Stimulated activated CD8-positive, alpha-beta memory T cell treated with anti-CD3 and anti-CD28 coated beads, Interleukin-2, amount 100 ng/mL, for 48 hours (primary cell): ENCODE measurements around the gene AP1M1.
"Not testable (repeated sequence)": the region's sequence is repeated elsewhere in the genome, so short reads cannot be mapped to it uniquely, and the experiment has no call there.

Source experiments
- DNase-seq, 2 donors: peaks; one replicate each; pipeline ENCODE4 v3.0.0-alpha.2; 2020; ENCODE audit warnings: low read depth in 2 of 2

AP1M1 gene

DNA sequence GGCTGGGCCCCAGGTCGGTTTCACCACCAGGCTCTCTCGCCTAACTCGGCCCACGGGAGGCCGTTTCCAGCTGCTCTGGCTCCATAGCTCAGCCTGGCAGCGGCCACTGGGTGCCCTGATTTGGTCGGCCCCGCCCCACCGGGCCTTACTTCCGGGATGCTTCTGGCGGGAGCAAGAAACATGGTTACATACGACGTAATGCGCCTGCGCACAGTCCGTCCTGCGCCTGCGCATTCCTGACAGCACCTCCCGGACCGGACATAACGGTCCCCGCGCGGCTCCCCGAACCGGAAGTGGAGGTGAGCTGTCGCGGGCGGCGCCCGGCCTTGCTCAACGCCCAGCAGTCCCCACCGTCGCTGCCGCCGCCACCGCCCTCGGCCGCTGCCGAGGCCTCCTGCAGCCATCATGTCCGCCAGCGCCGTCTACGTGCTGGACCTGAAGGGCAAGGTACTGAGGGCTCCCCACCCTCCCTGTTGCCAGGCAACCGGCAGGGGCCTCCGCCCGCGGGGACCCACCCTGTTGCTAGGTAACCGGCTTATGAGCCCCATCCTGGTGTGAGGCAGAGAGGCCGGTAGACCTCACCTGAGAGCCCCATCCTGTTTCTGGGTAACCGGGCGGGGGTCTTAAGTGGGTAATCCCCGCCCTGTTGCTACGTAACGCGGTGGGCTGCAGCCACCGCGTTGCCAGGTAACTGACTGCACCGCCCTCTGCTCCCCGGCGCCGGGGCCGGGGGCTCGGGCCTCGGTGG is at the start of gene AP1M1:
AP1M1 (plus strand) TSS at position 290 of the 748 bp plus-strand sequence; CDS start at position 406, 116 bp downstream.
- peak; percentile 98 to 99 for DNase-seq

DNA sequence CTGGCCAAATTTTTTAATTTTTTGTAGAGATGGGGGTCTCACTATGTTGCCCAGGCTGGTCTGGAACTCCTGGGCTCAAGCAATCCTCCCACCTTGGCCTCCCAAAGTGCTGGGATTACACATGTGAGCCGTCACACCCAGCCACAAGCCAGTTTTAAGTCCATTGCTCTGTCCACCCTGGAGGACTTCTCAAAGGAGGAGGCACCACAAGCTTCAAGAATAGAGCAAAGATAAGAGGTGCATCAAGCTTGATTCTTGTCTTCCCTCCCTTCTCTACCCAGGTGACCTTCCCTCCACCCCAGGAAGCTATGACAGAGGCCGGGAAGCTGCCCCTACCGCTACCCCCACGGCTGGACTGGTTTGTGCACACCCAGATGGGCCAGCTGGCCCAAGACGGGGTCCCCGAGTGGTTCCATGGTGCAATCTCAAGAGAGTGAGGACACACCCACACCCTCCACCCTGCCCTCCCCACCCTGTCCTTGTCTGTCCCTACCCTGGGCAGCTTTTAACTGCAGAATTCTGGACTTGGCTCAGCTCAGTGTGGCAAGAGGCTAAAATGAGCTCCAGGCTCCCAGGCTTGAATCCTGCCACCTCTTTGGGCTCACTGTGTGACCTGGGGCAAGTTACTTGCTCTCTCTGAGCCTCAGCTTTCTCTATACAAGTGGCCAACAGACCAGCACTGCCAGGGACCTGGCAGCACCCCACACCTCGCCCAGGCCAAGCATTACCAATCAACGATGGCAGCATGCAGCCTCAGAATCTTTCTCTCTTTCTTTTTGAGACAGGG is 49.1 kb upstream of the AP1M1 start:
- no peak for DNase-seq

DNA sequence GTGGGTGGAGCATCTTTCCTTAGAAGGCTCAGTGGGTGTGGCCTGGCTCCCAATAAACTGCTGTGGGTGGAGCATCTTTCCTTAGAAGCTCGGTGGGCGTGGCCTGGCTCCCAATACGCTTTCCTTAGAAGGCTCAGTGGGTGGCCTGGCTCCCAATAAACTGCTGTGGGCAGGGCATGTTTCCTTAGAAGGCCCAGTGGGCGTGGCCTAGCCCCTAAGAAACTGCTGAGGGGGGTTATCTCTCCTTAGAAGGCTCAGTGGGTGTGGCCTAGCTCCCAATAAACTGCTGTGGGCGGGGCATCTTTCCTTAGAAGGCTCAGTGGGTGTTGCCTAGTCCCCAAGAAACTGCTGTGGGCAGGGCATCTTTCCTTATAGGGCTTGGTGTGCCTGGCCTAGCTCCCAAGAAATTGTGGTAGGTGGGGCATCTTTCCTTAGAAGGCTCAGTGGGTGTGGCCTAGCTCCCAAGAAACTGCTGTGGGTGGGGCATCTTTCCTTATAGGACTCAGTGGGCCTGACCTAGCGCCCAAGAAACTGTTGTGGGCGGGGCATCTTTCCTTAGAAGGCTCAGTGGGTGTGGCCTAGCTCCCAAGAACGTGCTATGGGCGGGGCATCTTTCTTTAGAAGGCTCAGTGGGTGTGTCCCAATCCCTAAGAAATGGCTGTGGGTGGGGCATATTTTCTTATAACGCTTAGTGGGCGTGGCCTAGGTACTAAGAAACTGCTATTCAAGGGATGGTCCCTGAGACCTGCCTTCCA is 44.0 kb upstream of the AP1M1 start:
- no peak for DNase-seq

DNA sequence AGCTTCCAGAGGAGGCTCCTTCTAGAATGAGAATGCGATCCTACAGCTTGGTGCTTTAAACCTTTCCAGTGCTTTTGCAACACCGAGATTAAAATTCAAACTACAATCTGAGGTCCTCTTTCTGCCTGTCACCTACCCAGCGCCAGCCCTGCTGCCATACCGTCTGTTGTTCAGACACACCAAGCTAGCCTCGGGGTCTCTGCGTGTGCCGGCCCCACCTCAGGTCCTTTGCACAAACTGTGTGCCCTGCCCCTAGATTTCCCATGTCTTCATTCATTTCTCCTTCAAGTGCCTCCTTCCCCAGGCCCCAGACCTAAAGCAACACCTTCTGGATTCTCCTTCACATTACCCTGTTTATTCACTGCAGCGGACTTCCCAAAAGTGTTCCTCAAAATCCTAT is 43.2 kb upstream of the AP1M1 start:
- DNase-seq, result no peak

DNA sequence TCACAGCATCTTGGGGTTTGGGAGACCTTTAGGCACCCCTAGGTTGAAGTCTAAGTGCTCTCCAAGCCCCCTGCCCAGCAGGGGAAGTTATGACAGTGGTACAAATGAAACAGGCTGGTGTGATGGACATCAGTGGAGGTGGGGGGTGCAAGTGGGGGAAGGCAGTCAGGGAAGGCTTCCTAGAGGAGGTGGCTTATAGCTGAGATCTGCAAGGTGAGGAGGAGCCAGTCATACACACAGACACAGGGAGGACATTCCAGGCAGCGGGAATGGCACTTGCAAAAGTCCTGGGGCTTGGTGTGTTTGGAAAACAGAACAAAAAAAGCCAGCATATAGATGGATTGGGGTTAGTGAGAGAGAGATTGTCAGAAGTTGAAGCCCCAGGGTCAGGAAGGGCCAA is 42.6 kb upstream of the AP1M1 start:
- DNase-seq, result no peak

DNA sequence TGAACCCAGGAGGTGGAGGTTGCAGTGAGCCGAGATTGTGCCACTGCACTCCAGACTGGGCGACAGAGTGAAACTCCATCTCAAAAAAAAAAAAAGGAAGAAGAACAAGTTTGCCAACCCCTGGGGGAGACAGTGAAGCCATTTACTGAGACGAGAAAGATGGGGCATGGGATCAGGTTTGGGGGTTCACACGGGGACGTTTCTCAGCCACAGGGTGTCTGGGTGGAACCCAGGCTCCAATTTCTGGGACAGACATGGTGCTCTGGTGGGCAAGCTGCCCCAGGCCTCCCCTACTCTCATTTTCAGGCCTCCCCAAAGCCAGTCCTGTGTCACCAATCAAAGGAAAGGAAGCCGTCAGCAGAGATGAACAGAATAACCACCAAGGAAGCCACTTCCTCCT is 40.8 kb upstream of the AP1M1 start:
- DNase-seq, result no peak

DNA sequence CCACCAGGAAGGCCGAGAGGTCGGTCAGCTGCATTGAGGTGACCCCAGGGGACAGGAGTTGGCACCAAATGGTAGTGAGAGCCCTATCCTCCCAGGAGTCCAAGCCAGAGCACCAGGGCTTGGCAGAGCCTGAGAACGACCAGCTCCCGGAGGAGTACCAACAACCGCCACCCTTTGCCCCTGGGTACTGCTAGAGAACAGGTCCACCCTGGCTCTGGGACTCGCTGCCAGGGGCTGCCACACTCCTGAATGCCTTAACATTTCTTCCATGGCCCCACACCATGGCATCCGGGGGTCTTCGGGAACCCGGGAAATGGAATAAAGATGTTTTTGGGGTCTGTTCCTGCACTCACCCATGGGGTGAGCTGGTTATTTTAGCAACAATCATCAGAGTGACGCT is 40.1 kb upstream of the AP1M1 start:
- no peak for DNase-seq

DNA sequence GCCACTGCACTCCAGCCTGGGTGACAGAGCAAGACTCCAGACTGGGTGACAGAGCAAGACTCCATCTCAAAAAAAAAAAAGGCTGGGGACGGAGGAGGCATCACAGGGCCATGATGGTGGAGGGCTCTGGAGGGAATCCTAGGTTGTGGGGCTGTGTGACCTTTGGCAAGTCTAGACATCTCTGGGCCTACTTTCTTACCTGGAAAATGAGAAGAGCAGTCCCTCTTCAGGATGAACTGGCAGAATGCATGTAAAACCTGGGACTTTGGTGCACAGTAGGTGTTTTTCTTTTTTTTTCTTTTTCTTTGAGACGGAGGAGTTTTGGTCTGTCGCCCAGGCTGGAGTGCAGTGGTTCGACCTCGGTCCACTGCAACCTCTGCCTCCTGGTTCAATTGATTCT is 38.1 kb upstream of the AP1M1 start:
- no peak for DNase-seq

DNA sequence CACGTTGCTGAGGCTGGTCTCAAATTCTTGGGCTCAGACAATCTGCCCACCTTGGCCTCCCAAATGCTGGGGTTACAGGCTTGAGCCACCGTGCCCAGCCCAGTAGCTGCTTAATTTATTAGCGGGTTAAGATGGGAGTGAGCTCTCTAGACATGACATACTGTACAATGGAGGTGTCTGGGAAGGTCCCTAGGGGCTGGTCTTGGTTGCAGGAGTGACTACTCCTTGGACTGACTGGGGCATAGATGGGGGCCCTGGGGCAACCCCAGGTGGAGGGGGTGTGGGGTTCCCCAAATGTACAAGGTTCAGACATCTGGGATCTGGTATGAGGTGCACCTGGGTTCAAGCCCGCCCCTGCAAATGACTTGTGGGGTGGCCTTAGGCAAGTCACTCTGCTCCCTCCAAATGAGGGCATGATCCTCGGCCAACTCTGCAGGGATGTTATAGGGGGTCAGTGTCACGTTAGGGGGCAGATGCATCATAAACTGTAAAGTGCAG is 37.2 kb upstream of the AP1M1 start:
- DNase-seq, result no peak

DNA sequence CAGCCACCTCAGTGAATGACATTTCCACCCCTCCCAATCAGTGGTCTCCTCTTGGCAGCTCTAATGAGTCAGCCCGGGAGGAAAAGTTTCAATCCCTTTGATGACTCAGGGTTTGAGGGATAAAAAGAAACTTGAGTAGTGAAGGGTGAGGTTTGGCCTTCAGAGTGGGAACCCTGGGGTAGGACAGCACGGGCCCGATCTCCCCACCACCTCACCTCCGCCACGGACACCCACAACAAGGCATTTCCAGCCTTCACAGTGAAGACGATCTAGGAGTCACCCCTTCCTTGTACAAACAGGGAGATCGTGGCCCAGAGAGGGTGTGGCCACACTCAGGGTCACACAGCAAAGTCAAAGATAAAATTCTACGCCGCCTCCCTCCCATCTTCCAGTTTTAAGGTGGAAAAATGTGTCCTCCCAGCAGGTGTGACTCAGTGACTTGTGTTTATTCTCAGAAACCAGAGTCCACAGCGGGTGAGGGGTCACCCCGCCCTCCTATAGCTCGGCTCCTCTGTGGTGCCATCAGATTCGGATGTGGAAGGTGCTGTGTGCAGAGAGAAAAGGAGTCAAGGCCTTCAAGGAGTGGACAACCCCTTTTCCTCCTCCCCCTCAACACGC is 36.7 kb upstream of the AP1M1 start:
- peak; percentile 49 to 50 for DNase-seq

DNA sequence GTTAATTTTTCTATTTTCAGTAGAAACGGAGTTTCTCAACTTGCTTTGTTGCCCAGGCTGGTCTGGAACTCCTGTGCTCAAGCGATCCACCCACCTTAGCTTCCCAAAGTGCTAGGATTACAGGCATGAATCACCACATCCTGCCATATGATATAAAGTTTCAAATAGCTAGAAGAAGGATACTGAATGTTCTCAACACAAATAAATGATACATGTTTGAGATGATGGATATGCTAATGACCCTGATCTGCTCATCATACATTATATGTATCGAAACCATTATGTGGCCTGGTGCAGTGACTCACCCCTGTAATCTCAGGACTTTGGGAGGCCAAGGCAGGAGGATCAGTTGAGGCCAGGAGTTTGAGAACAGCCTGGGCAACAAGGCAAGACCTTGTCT is 35.9 kb upstream of the AP1M1 start:
- DNase-seq, result no peak

DNA sequence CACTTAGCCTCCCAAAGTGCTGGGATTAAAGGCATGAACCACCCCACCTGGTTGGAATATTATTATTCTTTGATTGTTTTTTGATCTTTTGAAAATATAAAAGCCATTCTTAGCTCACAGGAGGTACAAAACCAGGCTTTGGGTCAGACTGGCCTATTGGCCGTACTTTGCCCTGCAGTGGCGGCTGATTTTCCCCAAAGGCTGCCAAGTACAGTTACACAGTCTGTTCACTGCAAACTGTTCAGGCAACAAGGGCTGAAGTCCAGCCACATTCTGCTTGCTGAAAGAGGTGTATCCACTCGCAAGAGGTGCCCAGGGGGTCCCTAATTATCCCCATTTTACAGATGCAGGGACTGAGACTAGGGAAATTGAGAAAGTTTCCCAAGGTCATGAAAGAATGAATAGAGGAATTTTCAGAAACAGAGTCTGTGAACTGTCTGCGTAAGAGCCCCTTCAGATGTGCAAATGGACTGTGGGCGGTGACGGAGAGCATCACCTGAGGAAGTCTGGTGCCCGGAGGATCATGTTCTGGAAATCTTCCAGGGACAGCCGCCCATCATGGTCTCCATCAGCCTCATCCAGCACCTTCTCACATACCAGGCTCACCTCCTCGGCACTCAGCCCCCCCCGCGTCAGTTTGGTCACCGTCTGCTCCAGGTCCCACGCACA is 33.4 kb upstream of the AP1M1 start:
- DNase-seq, result no peak

DNA sequence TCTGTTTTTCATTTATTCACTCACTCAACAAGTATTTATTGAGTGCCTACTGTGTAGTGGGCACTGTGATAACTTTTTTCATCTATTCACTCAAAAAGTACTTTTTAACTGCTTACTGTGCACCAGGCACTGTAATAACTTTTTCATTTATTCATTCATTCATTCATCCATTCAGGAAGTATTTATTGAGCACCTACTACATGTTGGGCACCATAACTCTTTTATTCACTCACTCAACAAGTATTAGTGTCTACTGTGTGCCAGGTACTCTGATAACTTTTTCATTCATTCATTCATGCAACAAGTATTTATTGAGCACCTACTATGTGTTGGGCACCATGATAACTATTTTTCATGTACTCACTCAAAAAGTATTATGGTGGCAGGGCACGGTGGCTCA is 31.3 kb upstream of the AP1M1 start:
- no peak for DNase-seq

DNA sequence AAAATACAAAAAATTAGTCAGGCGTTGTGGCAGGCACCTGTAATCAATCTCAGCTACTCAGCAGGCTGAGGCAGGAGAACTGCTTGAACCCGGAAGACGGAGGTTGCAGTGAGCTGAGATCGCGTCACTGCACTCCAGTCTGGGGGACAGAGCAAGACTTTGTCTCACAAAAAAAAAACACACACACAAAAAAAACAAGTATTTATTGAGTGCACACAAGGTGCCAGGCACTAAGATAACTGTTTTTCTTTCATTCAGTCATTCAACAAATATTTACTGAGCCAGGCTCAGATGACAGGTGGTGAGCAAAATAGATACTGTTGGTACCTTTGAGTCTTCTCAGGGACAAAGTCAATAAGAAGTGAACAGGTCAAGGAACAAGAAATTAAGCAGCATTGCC is 30.7 kb upstream of the AP1M1 start:
- no peak for DNase-seq

DNA sequence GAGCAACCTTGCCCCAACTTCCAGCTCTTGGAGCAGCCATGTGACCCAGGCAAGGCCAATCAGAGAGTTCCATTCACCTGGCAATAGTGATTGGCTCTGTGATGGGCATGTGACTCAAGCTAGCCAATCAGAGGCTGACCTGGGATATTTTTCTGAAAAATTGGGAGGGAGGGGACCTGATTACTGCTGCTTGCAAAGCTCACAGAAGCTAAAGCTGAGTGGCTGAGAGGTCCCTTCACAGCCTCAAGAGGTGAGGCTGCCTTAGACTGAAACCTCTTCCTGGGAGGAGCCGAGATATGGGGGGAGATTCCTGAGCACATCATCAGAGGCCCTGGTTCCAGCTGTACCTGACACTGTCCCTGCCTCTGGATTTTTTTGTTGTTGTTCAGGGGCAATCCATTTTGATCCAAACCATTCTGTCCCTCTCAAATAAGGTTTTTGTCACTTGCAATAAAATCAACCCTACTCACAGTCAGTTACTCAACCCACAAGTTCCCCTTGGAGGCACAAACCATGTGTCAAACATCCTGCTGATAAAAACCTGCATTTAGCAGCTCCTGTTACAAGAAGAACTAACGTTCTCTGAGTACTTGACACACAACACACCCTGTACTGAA is 29.1 kb upstream of the AP1M1 start:
- no peak for DNase-seq

DNA sequence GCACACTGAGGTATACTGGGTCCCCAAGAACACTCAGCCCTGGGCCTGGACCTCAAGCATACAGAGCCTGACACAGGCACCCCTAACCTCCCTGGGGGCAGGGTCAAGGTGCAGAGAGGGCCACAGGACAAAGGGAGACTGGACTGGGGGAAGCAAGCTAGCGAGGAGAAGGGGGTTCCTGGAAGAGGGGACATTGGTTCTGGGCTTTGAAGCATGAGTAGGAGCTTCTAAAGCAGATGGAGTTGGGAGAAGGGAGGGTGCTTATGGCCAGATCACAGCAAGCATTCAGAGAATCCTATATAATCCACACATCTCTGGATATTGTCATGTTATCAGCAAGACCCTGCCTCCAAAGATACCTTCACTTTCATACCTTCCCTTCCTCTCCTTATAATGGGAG is 27.6 kb upstream of the AP1M1 start:
- DNase-seq, result no peak

DNA sequence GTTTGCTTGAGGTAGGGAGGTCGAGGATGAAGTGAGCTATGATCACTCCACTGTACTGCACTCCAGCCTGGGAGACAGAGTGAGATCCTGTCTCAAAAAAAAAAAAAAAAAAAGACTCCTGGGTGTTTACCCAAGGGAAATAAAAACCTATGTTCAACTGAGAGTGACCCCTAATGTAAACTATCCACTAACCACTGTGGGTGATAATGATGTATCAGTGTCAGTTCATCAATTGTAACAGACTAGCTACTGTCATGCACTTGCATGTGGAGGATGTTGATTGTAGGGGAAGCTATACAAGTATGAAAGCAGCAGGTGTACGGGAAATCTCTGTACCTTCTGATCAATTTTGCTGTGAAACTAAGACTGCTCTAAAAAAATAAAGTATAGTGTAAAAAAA is 21.8 kb upstream of the AP1M1 start:
- no peak for DNase-seq

DNA sequence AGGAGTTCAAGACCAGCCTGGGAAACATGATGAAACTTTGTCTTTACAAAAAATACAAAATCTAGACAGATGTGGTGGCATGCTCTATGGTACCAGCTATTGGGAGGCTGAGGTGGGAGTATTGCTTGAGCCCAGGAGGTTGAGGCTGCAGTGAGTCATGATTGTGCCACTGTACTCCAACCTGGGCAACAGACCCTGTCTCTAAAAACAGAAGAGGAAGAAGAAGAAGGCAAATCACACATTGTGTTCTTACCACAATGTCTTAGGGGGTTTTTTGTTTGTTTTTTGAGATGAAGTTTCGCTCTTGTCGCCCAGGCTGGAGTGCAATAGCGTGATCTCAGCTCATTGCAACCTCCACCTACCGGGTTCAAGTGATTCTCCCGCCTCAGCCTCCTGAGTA is 18.8 kb upstream of the AP1M1 start:
- DNase-seq, result not testable (repeated sequence)

DNA sequence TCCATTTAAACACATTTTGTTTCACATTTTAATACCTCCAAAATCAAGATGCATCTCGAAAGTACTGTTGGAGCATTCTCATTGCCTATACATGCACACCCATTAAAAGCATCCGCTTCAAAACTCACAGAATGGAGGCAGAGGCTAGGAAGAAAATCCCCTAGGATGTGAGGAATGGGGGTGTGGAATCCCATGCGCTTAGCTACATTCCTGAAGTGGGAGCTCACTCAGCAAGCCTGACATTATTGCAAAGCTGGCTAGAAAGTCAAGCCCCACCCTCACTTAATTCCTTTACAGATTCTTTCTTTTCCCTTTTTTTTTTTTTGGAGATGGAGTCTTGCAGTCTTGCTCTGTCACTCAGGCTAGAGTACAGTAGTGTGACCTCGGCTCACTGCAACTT is 17.1 kb upstream of the AP1M1 start:
- no peak for DNase-seq

DNA sequence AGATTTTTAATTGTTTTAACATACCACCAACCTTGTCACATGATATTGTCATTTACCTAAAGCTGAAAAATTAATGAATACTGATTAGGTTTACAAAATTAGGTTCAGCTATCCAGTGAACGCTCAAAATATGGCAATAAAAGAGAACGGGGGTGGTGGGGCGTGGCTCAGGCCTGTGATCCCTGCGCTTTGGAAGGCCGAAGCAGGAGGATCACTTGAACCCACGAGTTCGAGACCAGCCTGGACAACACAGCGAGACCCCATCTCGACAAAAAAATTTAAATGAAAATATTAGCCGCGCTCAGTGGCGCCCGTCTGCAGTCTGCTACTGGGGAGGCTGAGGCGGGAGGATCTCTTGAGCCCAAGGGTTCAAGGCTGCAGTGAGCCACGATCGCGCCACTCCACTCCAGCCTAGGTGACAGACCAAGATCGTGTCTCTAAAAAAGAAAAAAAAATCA is 13.0 kb upstream of the AP1M1 start:
- DNase-seq, result no peak
